HEK293T (cell line): ENCODE data around the gene CCDC92.

Experiments used
- CTCF ChIA-PET: fragments of 350-600 bp; formaldehyde crosslinking; extraction: SDS; loops from one replicate; lab custom pipeline; 2021; ENCODE audit warnings: antibody characterized with exemption, inconsistent platforms; lab: Yijun Ruan, JAX
- POLR2A ChIA-PET: fragments of 350-600 bp; formaldehyde crosslinking; extraction: SDS; loops from one replicate; lab custom pipeline; 2020; ENCODE audit warnings: antibody characterized with exemption, inconsistent platforms; lab: Yijun Ruan, JAX
- DNase-seq: peaks from one replicate; pipeline ENCODE4 v3.0.0; 2012; ENCODE audit warnings: mixed read lengths; ENCODE audit errors: extremely low spot score
- ARNT ChIP-seq: fragments of 450-650 bp; IDR thresholded peaks from 2 replicates; pipeline ENCODE4 v1.6.1; 2017; ENCODE audit warnings: mild to moderate bottlenecking
- BHLHE40 ChIP-seq: fragments of 450-650 bp; IDR thresholded peaks from 2 replicates; pipeline ENCODE4 v1.6.1; 2016; ENCODE audit warnings: mild to moderate bottlenecking, moderate library complexity, borderline replicate concordance
- CTBP1 ChIP-seq: fragments of 450-650 bp; IDR thresholded peaks from 2 replicates; pipeline ENCODE4 v1.6.1; 2016; ENCODE audit warnings: borderline replicate concordance
- ELF4 ChIP-seq: fragments of 450-650 bp; IDR thresholded peaks from 2 replicates; pipeline ENCODE4 v1.6.1; 2017; ENCODE audit warnings: antibody characterized with exemption
- FOXA1 ChIP-seq: fragments of 450-650 bp; IDR thresholded peaks from 2 replicates; pipeline ENCODE4 v1.6.1; 2016; ENCODE audit warnings: mild to moderate bottlenecking
- FOXK2 ChIP-seq: fragments of 450-650 bp; IDR thresholded peaks from 2 replicates; pipeline ENCODE4 v1.6.1; 2016; ENCODE audit warnings: mild to moderate bottlenecking
- FOXM1 ChIP-seq: fragments of 450-650 bp; IDR thresholded peaks from 2 replicates; pipeline ENCODE4 v1.6.1; 2017; ENCODE audit warnings: mild to moderate bottlenecking, borderline replicate concordance
- HDGF ChIP-seq: fragments of 450-650 bp; IDR thresholded peaks from 2 replicates; pipeline ENCODE4 v1.6.1; 2017; ENCODE audit warnings: antibody characterized with exemption, borderline replicate concordance
- L3MBTL2 ChIP-seq: fragments of 450-650 bp; conservative IDR thresholded peaks from 2 replicates; pipeline ENCODE4 v1.6.1; 2016; ENCODE audit warnings: mild to moderate bottlenecking
- LEF1 ChIP-seq: fragments of 450-650 bp; IDR thresholded peaks from 2 replicates; pipeline ENCODE4 v1.6.1; 2017; ENCODE audit warnings: mild to moderate bottlenecking, borderline replicate concordance
- NFRKB ChIP-seq: fragments of 450-650 bp; IDR thresholded peaks from 2 replicates; pipeline ENCODE4 v1.6.1; 2016; ENCODE audit warnings: mild to moderate bottlenecking, moderate library complexity
- SP1 ChIP-seq: fragments of 450-650 bp; IDR thresholded peaks from 2 replicates; pipeline ENCODE4 v1.6.1; 2017
- SUZ12 ChIP-seq: fragments of 450-650 bp; IDR thresholded peaks from 2 replicates; pipeline ENCODE4 v1.6.1; 2016; ENCODE audit warnings: mild to moderate bottlenecking
- TARDBP ChIP-seq: fragments of 450-650 bp; IDR thresholded peaks from 2 replicates; pipeline ENCODE4 v1.6.1; 2016
- ZNF384 ChIP-seq: fragments of 450-650 bp; IDR thresholded peaks from 2 replicates; pipeline ENCODE4 v1.6.1; 2016
- TF ChIP-seq, protein P1 (sequence below): fragments of 450-650 bp; IDR thresholded peaks from 2 replicates; pipeline ENCODE4 v1.6.1; 2016

CCDC92 gene

DNA sequence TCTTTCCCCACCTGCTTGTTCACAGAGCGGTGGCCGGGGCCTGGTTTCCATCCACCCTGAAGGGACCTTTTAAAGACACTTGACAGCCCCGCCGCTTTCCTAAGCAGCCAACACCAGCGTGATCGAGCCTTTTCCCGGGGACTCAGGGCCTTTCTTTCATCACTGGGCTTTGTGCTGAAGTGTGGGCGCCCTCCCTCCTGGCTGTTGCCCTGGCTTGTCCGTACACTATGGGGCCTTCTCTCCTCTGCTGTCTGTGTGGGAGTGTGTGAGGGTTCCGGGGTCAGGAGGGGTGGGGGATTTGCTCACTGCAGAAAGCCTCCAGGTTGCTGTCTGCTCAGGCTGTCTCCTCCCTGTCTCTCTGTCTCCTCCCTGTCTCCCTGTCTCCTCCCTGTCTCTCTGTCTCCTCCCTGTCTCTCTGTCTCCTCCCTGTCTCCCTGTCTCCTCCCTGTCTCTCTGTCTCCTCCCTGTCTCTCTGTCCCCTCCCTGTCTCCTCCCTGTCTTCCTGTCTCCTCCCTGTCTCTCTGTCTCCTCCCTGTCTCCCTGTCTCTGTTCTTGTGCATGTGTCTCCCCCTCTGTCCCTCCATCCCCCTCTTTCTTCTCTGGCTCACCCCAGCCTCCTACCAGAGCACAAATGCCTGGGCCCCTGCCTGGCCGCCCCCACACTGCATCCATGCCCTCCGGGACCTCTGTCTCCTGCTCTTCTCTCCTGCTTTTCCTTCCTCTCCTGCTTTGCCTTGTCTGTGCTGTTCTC, 64.7 kb downstream of the CCDC92 start:
- CTCF ChIA-PET: no interaction called here
- no peak for DNase-seq
- TF ChIP-seq LEF1 (no peak), L3MBTL2 (no peak), SP1 (no peak), NFRKB (no peak), FOXA1 (no peak), HDGF (no peak), BHLHE40 (no peak), SUZ12 (no peak), CTBP1 (no peak), ELF4 (no peak)
- POLR2A ChIA-PET: no interaction called here

DNA sequence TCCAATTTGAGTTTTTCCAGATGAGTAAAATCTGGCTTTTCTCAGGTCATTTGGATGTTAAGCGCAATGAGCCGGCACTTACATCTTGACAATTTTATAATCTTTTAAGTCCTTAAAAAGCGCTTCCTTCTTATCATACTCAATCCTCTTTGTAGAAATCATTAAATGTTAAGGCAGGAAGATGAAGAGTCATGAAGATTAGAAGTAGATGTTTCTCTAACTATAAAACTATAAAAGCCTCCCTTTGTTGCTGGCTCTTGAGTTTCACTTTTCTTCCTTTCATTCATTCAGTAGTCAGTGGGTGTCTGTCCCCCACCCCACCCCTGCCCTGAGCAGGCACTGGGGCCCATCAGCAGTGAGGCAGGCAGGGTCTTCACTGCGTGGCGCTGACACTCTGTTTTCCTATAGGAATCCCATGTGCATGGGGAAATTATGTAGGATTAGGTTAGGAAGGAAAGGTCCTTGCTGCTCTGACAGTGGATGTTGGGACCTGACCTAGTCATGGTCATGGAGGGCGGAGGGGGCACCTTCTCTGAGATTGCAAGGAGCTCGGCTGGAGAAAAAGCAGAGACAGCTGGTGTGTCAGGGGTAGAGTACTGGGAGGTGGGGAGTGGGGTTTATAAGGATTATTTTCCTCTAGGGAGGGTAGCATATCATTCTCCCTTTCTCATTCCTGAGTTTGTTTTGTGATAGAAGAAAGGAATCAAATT, 65.8 kb downstream of the CCDC92 start:
- ChIA-PET CTCF (no interaction called here), POLR2A (no interaction called here)
- no peak for TF ChIP-seq FOXM1
- TF ChIP-seq NFRKB: no peak
- no peak for TF ChIP-seq ELF4
- no peak for TF ChIP-seq ARNT
- no peak for TF ChIP-seq FOXK2
- TF ChIP-seq L3MBTL2: no peak
- no peak for TF ChIP-seq SP1
- TF ChIP-seq LEF1: no peak
- no peak for TF ChIP-seq TARDBP
- no peak for TF ChIP-seq FOXA1
- no peak for TF ChIP-seq HDGF
- TF ChIP-seq CTBP1: no peak
- no peak for TF ChIP-seq BHLHE40
- TF ChIP-seq ZNF384: no peak
- TF ChIP-seq SUZ12: no peak
- TF ChIP-seq, protein P1, sequence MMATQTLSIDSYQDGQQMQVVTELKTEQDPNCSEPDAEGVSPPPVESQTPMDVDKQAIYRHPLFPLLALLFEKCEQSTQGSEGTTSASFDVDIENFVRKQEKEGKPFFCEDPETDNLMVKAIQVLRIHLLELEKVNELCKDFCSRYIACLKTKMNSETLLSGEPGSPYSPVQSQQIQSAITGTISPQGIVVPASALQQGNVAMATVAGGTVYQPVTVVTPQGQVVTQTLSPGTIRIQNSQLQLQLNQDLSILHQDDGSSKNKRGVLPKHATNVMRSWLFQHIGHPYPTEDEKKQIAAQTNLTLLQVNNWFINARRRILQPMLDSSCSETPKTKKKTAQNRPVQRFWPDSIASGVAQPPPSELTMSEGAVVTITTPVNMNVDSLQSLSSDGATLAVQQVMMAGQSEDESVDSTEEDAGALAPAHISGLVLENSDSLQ: no peak
- no peak for DNase-seq

DNA sequence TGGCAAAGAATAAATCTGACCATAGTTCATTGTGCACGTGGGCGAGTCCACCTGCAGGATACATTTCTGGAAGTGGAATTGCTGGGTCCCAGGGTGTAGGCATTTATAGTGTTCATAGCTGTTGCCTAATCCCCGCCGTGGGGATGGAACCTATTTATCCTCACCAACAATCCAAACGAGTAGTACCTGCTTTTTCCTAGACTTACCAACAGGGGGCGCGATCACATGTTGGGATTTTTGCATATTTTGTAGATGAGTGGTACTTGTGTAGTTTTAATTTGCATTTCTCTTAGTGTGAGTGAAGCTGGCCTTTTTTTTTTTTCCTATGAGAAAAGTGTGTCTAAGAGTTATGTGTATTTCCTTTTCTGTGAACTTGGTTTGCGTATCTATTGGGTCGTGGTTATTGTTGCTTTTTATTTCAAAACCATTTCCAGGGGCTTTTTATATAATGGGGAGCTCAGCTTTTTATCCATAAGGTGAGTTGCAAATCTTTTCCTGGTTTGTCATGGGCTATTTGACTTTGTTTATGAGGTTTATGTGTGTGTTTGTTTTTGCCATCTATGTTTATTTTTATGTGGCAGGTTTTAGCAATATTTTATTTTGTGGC, 67.2 kb downstream of the CCDC92 start:
- peak; percentile 69 for DNase-seq
- ChIA-PET POLR2A (interaction anchor here (0.9 kb wide), 1 partner anchor 66 kb away, joined by 3 read pairs; no protein-coding TSS in a partner anchor), CTCF (interaction anchor here (0.7 to 1.6 kb wide), 8 partner anchors 9 to 597 kb away, joined by 3 to 7 read pairs (median 3); no protein-coding TSS in a partner anchor)
- TF ChIP-seq BHLHE40 (no peak), CTBP1 (no peak), SUZ12 (no peak), HDGF (no peak), ELF4 (no peak), FOXA1 (no peak), FOXK2 (no peak), ARNT (no peak), LEF1 (no peak), SP1 (no peak)
- TF ChIP-seq, protein P1: no peak

DNA sequence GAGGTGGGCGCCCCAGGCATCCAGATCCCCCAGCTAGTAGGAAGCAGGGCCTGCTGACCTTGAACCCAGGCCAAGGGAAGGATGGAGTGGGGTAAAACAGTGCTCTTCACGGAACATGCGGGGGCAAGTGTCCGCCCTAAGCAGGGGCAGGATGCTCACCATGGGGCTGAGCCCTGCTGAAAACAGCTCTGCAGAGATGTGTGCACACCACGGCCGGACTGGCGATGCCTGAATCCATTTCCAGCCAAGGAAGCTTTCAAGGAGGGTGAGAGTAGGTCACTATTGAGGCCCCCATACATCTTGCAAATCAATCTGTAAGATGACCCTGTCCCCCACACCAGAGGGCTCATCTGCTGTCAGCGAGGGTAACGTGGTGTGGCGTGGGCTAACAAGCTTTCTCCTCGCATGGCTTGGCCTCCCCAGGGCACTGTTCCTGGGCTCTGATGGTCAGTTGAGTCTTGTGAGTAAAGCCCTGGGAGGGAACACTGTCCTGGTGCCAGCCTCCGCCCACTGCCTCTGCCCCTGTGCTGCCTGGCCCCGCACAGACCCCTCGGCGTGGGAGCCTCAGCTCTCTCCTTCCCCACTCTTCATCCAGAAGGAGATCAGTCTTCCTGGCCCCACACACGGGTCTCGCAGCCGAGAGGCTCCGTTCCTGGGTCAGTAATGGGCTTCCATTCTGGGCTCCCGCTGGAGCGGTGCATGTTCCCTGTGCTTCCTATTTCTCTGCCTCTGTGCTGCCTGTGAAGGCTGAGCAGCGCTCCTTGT, 69.1 kb downstream of the CCDC92 start:
- POLR2A ChIA-PET: no interaction called here
- CTCF ChIA-PET: interaction anchor here (0.6 kb wide), 1 partner anchor 51 kb away, joined by 3 read pairs; no protein-coding TSS in a partner anchor
- TF ChIP-seq, protein P1: no peak
- no peak for TF ChIP-seq CTBP1
- TF ChIP-seq FOXM1: no peak
- no peak for TF ChIP-seq HDGF
- no peak for TF ChIP-seq BHLHE40
- TF ChIP-seq SUZ12: no peak
- no peak for TF ChIP-seq FOXK2
- TF ChIP-seq TARDBP: no peak
- TF ChIP-seq L3MBTL2: no peak
- no peak for TF ChIP-seq SP1
- no peak for TF ChIP-seq ZNF384
- TF ChIP-seq NFRKB: no peak
- TF ChIP-seq ELF4: no peak
- no peak for TF ChIP-seq FOXA1
- DNase-seq: no peak

DNA sequence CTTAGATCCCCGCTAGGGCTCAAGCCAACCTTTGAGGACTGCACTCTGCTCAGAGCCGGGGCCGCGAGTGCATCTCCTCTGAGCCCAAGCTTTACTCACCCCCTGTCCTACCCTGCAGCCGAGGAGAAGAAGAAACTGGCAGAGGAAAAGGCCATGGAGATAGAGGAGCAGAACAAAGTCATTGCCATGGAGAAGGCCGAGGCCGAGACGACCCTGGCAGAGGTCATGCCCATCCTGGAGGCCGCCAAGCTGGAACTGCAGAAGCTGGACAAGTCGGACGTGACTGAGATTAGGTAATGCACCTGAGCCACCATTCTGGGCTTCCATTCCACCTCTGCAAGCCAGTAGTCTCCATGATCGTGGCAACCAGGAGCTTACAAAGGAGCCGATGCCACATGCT, 69.8 kb downstream of the CCDC92 start:
- no peak for DNase-seq
- POLR2A ChIA-PET: no interaction called here
- CTCF ChIA-PET: interaction anchor here (0.5 kb wide), 1 partner anchor 1712 kb away, joined by 3 read pairs; no protein-coding TSS in a partner anchor
- TF ChIP-seq FOXK2 (no peak), TARDBP (no peak), ARNT (no peak), HDGF (no peak), ELF4 (no peak), ZNF384 (no peak), FOXM1 (no peak), LEF1 (no peak), SP1 (no peak), SUZ12 (no peak), NFRKB (no peak), L3MBTL2 (no peak), CTBP1 (no peak), BHLHE40 (no peak), FOXA1 (no peak)
- TF ChIP-seq, protein P1: no peak
